Thoracic aorta (tissue), 2 donors: ENCODE measurements around the gene METTL22. TPM values are rescaled to one million over a fixed set of nuclear protein-coding genes. Genes with fewer than 3 reads are reported as not detected.

Experiments
- ATAC-seq: fragments of 150-250 bp; one replicate; pipeline ENCODE4 v1.8.0; 2017; ENCODE audit warnings: low read depth; ENCODE audit not compliant: insufficient number of reproducible peaks, low FRiP score
- DNase-seq: peaks from one replicate; pipeline ENCODE4 v3.0.0-alpha.2; 2020; ENCODE audit warnings: low spot score
- H3K27ac ChIP-seq, 2 donors: fragments of 200-600 bp; sonication (generic); 1 replicate in 1 of 2; 2 replicates in 1 of 2; pipeline ENCODE4 v1.5.1; 2016; ENCODE audit warnings: mild to moderate bottlenecking in 2 of 2, moderate library complexity in 2 of 2
- H3K27me3 ChIP-seq: fragments of 200-600 bp; sonication (generic); replicated peaks from 2 replicates; pipeline ENCODE4 v1.6.0; 2016; ENCODE audit warnings: mild to moderate bottlenecking; ENCODE audit not compliant: insufficient read depth
- H3K36me3 ChIP-seq: fragments of 200-600 bp; sonication (generic); one replicate; pipeline ENCODE4 v1.5.1; 2016
- H3K4me1 ChIP-seq, 2 donors: fragments of 200-600 bp; sonication (generic); 1 replicate in 1 of 2; 2 replicates in 1 of 2; pipeline versions ENCODE4 v1.5.1 to v1.6.0; 2016; ENCODE audit warnings: low read depth in 2 of 2, mild to moderate bottlenecking in 1 of 2; ENCODE audit not compliant: control insufficient read depth in 1 of 2
- H3K4me3 ChIP-seq: fragments of 200-600 bp; sonication (generic); 2 replicates; pipeline ENCODE4 v1.5.1; 2016; ENCODE audit warnings: mild to moderate bottlenecking
- H3K9me3 ChIP-seq: fragments of 200-600 bp; sonication (generic); 2 replicates; pipeline ENCODE4 v1.5.1; 2016
- total RNA-seq, 2 donors: library from RNA; depleted of rRNA; stranded (reverse); fragments of >200 nt; gene quantifications; one replicate each; pipeline versions ENCODE4 v1.1.0 to v1.2.3, GENCODE V29; 2016
- TF ChIP-seq, protein P1 (sequence below): fragments of 200-600 bp; sonication (generic); IDR thresholded peaks from one replicate; pipeline ENCODE4 v1.5.1; 2019; ENCODE audit warnings: antibody characterized with exemption

The METTL22 gene
- total RNA-seq, 2 donors from 2014 or later: 19.6 to 34.6 TPM

DNA sequence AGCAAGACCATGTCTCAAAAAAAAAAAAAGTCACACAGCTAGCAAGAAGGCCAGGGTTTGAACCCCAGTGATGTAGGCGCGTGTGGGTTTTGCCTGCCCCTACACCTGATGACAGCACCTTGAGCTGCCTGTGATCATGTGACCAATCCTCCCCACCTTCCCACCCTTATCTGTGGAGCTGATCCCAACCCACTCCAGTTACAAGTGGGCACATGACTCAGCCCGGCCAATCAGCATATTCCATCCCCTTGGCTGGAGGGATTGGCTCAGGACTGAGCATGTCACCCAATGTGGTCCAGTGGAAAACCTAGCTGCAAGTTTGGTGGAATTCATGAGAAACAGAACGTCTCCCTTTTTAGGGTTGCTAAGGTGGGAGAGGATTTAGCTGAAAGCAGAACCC is 37.8 kb upstream of the METTL22 start:
- H3K27me3 ChIP-seq: no peaks in the 10 kb centered on the region
- TF ChIP-seq, protein P1, sequence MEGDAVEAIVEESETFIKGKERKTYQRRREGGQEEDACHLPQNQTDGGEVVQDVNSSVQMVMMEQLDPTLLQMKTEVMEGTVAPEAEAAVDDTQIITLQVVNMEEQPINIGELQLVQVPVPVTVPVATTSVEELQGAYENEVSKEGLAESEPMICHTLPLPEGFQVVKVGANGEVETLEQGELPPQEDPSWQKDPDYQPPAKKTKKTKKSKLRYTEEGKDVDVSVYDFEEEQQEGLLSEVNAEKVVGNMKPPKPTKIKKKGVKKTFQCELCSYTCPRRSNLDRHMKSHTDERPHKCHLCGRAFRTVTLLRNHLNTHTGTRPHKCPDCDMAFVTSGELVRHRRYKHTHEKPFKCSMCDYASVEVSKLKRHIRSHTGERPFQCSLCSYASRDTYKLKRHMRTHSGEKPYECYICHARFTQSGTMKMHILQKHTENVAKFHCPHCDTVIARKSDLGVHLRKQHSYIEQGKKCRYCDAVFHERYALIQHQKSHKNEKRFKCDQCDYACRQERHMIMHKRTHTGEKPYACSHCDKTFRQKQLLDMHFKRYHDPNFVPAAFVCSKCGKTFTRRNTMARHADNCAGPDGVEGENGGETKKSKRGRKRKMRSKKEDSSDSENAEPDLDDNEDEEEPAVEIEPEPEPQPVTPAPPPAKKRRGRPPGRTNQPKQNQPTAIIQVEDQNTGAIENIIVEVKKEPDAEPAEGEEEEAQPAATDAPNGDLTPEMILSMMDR: no peak
- DNase-seq (no peak), ATAC-seq (no peak)
- H3K4me1 ChIP-seq: peaks cover 0 to 6% of the 10 kb centered on the region in 2 donors
- no peak overlapping the region for H3K27ac ChIP-seq
- H3K4me3 ChIP-seq: no peak overlapping the region
- no peaks in the 10 kb centered on the region for H3K36me3 ChIP-seq
- H3K9me3 ChIP-seq: no peaks in the 10 kb centered on the region

DNA sequence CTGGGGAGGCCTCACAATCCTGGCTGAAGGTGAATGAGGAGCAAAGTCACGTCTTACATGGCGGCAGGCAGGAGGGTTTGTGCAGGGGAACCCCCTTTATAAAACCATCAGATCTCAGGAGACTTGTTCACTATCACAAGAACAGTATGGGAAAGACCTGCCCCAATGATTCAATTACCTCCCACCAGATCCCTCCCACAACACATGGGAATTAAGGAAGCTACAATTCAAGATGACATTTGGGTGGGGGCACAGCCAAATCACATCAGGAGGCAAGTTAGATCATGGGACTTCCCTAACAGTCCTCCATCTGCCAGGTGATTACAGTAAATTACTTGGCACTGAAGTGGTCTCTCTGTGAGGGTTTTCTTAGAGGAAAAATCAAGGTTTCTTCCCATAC is 36.5 kb upstream of the METTL22 start:
- Histone ChIP-seq H3K9me3 (no peaks in the 10 kb centered on the region), H3K36me3 (no peaks in the 10 kb centered on the region), H3K4me1 (peaks cover 3 to 18% of the 10 kb centered on the region in 2 donors), H3K4me3 (no peak overlapping the region), H3K27ac (no peak overlapping the region), H3K27me3 (no peaks in the 10 kb centered on the region)
- DNase-seq (no peak), ATAC-seq (no peak)
- TF ChIP-seq, protein P1: no peak

DNA sequence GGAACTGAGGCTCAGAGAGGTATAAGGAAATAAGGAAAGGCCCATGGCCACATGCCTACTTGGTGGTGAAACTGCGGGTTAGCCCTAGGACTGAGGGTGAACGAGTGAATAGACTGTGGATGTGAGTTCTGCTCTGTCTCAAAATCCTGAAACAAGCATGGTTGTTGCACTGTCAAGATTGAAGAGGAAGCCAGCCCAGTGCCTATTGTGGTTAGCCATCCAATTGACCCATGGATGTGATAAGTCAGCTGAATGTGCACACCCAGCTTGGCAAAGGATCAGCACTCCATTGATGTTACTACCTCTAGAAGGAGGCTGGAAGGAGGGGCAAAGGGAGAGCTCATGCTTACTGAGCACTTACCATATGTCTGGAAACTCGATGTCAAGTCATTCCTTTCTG is 35.6 kb upstream of the METTL22 start:
- no peak for DNase-seq
- H3K36me3 ChIP-seq: no peaks in the 10 kb centered on the region
- no peak for ATAC-seq
- no peak overlapping the region for H3K27ac ChIP-seq
- TF ChIP-seq, protein P1: no peak
- peaks cover 8% of the 10 kb centered on the region for H3K27me3 ChIP-seq
- H3K4me3 ChIP-seq: no peak overlapping the region
- H3K9me3 ChIP-seq: no peaks in the 10 kb centered on the region
- peaks cover 3 to 22% of the 10 kb centered on the region in 2 donors for H3K4me1 ChIP-seq

DNA sequence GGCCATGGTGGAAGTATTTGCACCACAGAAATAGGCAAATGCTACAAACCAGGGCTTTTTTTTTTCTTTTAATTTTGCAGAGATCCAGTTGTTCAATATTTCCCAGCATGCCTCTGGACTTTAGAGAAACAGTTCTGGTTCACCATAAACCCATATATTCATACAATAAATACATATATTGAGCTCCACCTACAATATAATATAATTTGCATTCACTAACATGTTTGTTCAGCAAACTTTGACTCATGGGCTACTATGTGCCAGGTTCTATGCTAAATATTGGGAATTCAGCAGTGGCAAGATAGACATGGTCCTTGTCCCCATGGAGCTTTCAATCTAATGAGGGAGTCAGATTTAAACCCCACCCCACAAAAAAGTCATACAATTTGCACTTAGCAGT is 34.4 kb upstream of the METTL22 start:
- no peaks in the 10 kb centered on the region for H3K9me3 ChIP-seq
- peaks cover 3 to 20% of the 10 kb centered on the region in 2 donors for H3K4me1 ChIP-seq
- DNase-seq: no peak
- TF ChIP-seq, protein P1: no peak
- no peak overlapping the region for H3K27ac ChIP-seq
- no peak for ATAC-seq
- H3K36me3 ChIP-seq: no peaks in the 10 kb centered on the region
- peaks cover 8% of the 10 kb centered on the region for H3K27me3 ChIP-seq
- H3K4me3 ChIP-seq: no peak overlapping the region

DNA sequence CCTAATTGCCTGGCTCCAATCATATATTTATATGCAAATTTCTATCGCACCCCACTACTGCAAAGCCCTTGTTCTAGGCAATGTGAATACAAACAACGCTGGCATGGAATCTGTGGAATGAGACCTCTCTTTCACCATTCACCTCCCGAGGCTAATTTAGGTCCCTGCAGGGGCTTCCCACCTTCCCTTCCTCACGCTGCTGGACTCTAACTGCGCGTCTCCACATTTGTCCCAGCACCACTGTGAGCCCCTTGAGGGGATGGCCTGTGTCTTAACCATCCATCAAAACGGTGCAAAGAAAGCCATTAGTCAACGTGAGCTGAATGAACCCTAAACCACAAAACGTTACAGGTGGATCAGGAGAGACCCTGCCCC is 32.8 kb upstream of the METTL22 start:
- TF ChIP-seq, protein P1: no peak
- no peak overlapping the region for H3K4me3 ChIP-seq
- DNase-seq: no peak
- H3K36me3 ChIP-seq: no peaks in the 10 kb centered on the region
- no peak for ATAC-seq
- H3K27me3 ChIP-seq: peaks cover 8% of the 10 kb centered on the region
- no peak overlapping the region for H3K27ac ChIP-seq
- H3K4me1 ChIP-seq: peaks cover 3 to 16% of the 10 kb centered on the region in 2 donors
- no peaks in the 10 kb centered on the region for H3K9me3 ChIP-seq
